HepG2 (cell line): ENCODE measurements around the gene CA5B. TPM values are rescaled to one million over a fixed set of nuclear protein-coding genes. Genes with fewer than 3 reads are reported as not detected.

Experiments
- ATAC-seq: fragments of 200-7000 bp; cut with Tn5 transposase; 3 replicates; pipeline ENCODE4 v1.9.1; 2020; ENCODE audit warnings: mild to moderate bottlenecking, moderate library complexity
- BruUV-seq: library from RNA; stranded (reverse); fragments of 400-500 nt; replicated peaks from 2 replicates; lab custom pipeline; 2021; lab: Mats Ljungman, UMichigan
- CTCF ChIA-PET: fragments of 300-600 bp; formaldehyde crosslinking; extraction: SDS; loops from one replicate; lab custom pipeline; 2021; ENCODE audit warnings: low total read pairs, inconsistent platforms, low intra/inter-chr PET ratio; lab: Yijun Ruan, JAX
- POLR2A ChIA-PET: fragments of 350-600 bp; sonication (Branson Sonifier 250); formaldehyde crosslinking; loops from one replicate; lab custom pipeline; 2020; ENCODE audit warnings: antibody characterized with exemption, inconsistent platforms; lab: Yijun Ruan, JAX
- DNase-seq: peaks from one replicate; pipeline ENCODE4 v3.0.0-alpha.2; 2015; ENCODE audit warnings: low spot score
- FAIRE-seq: peaks from 3 replicates; lab custom pipeline; 2011; peaks lifted over from hg19 to GRCh38; lab: Jason Lieb, UNC
- H2AFZ ChIP-seq: one replicate; pipeline ENCODE4 v1.6.1; 2011; ENCODE audit warnings: low read length, inconsistent platforms
- H3K27ac ChIP-seq: fragments of 300-600 bp; 3 replicates; pipeline ENCODE4 v1.8.0; 2011; ENCODE audit warnings: mixed run types, mild to moderate bottlenecking, mixed read lengths, low read length, inconsistent platforms; ENCODE audit not compliant: insufficient read depth; ENCODE audit errors: extremely low read length
- H3K27me3 ChIP-seq, 2 experiments: fragments of 200-600 bp in 1 of 2; 2 replicates in 1 of 2; 3 replicates in 1 of 2; pipeline versions ENCODE4 v1.6.0 to v1.8.0; 2011; ENCODE audit warnings: low read length in 2 of 2, mild to moderate bottlenecking in 2 of 2, moderate library complexity in 2 of 2, inconsistent platforms in 1 of 2; ENCODE audit not compliant: insufficient read depth in 2 of 2, control insufficient read depth in 1 of 2
- H3K36me3 ChIP-seq, 2 experiments: fragments of 200-600 bp in 1 of 2; replicated peaks in 1 of 2; 2 replicates in 1 of 2; 3 replicates in 1 of 2; pipeline versions ENCODE4 v1.5.1 to v1.8.0; 2011; ENCODE audit warnings: low read length in 2 of 2, inconsistent platforms in 1 of 2; ENCODE audit not compliant: insufficient read depth in 2 of 2, control insufficient read depth in 1 of 2
- H3K4me1 ChIP-seq: 2 replicates; pipeline ENCODE4 v1.5.1; 2012; ENCODE audit warnings: low read length, inconsistent platforms; ENCODE audit not compliant: insufficient read depth
- H3K4me2 ChIP-seq: 2 replicates; pipeline ENCODE4 v1.6.0; 2011; ENCODE audit warnings: low read depth, low read length, inconsistent platforms
- H3K4me3 ChIP-seq, 3 experiments: fragments of 200-600 bp in 1 of 3; sonication (generic), shearing (Covaris generic) in 1 of 3; replicated peaks in 1 of 3; 2 replicates each; pipeline ENCODE4 v1.5.1; 2011 to 2016; ENCODE audit warnings: low read length in 3 of 3, inconsistent platforms in 2 of 3, low read depth in 2 of 3, mild to moderate bottlenecking in 2 of 3, control low read depth in 1 of 3, mixed read lengths in 1 of 3; ENCODE audit not compliant: insufficient read depth in 1 of 3
- H3K79me2 ChIP-seq: one replicate; pipeline ENCODE4 v1.6.1; 2011; ENCODE audit warnings: low read length, inconsistent platforms; ENCODE audit not compliant: insufficient read depth
- H3K9ac ChIP-seq: 2 replicates; pipeline ENCODE4 v1.6.0; 2011; ENCODE audit warnings: mild to moderate bottlenecking, low read depth, low read length, inconsistent platforms; ENCODE audit not compliant: insufficient read depth
- H3K9me3 ChIP-seq: 2 replicates; pipeline ENCODE4 v1.5.1; 2012; ENCODE audit warnings: mild to moderate bottlenecking, low read length
- H4K20me1 ChIP-seq: 2 replicates; pipeline ENCODE4 v1.6.0; 2011; ENCODE audit warnings: inconsistent platforms, mild to moderate bottlenecking, low read length, moderate library complexity; ENCODE audit not compliant: insufficient read depth
- CENPBD1 ChIP-seq: sonication (generic); formaldehyde crosslinking; IDR thresholded peaks from 2 replicates; pipeline ENCODE4 v1.8.0; 2022; ENCODE audit warnings: missing genetic modification reagents, low read depth, mild to moderate bottlenecking, borderline replicate concordance
- GATAD2A ChIP-seq: IDR thresholded peaks from 2 replicates; pipeline ENCODE4 v1.6.1; 2016
- SRY ChIP-seq: sonication (generic); formaldehyde crosslinking; IDR thresholded peaks from 2 replicates; pipeline ENCODE4 v1.8.0; 2022; ENCODE audit warnings: mild to moderate bottlenecking, missing genetic modification reagents
- ZNF180 ChIP-seq: sonication (generic); formaldehyde crosslinking; IDR thresholded peaks from 2 replicates; pipeline ENCODE4 v1.4.0; 2020; ENCODE audit warnings: low read depth, missing genetic modification reagents, borderline replicate concordance
- ZNF207 ChIP-seq: fragments of 450-650 bp; IDR thresholded peaks from 2 replicates; pipeline ENCODE4 v1.6.1; 2016; ENCODE audit warnings: antibody characterized with exemption, borderline replicate concordance
- ZNF441 ChIP-seq: sonication (generic); formaldehyde crosslinking; IDR thresholded peaks from 2 replicates; pipeline ENCODE4 v1.7.0; 2021; ENCODE audit warnings: missing genetic modification reagents, borderline replicate concordance
- ZNF619 ChIP-seq: sonication (generic); formaldehyde crosslinking; IDR thresholded peaks from 2 replicates; pipeline ENCODE4 v1.4.0; 2020; ENCODE audit warnings: mild to moderate bottlenecking, missing genetic modification reagents
- WGBS: methylation state at CpG from one replicate; pipeline ENCODE4 v1.1.6; 2017; ENCODE audit warnings: low lambda C conversion rate; 5-methylcytosine and 5-hydroxymethylcytosine counted together
- in situ Hi-C: cut with HindIII; loops from 2 replicates; pipeline ENCODE4 v1.10.0; 2017; ENCODE audit warnings: low pct_unique_long_range_greater_than_20kb; ENCODE audit not compliant: extremely low pct_ligation_motif_present
- intact Hi-C: fragments of 100-400 bp; cut with micrococcal nuclease; formaldehyde crosslinking; loops from one replicate; pipeline ENCODE4 v1.10.0; 2022; ENCODE audit not compliant: unreplicated experiment
- polyA plus RNA-seq, 8 experiments: library from polyadenylated mRNA; depleted of rRNA in 3 of 8; stranded (reverse) in 7 of 8; unstranded in 1 of 8; fragments of >200 nt; fragmentation: Illumina TruSeq in 4 of 8; extraction: Trizol in 4 of 8; gene quantifications; 2 replicates each; pipeline versions ENCODE4 v1.2.1 to v1.2.3, GENCODE V29; 2011 to 2016; ENCODE audit warnings: low read depth in 4 of 8, missing spikeins in 1 of 8, mixed read lengths in 1 of 8; ENCODE audit not compliant: insufficient read depth in 1 of 8
- total RNA-seq, 5 experiments: library from RNA; depleted of rRNA; stranded (reverse); fragments of >200 nt; fragmentation: Illumina TruSeq; extraction: Trizol; gene quantifications; 2 replicates each; pipeline ENCODE4 v1.2.3, GENCODE V29; 2016; ENCODE audit warnings: low read depth in 1 of 5

The CA5B gene
- total and polyA plus RNA-seq, 2 of the 13 experiments (the other 11 are each of a cell fraction or from before 2014, with no cell fraction given) = 1.7 to 2.2 TPM

GRCh38 chrX:15820106-15821073 lies 82.3 kb downstream of the CA5B start (continued):
- no peak for TF ChIP-seq SRY (CRISPR knock-in tag)
- no peak for TF ChIP-seq GATAD2A
- TF ChIP-seq ZNF207 = no peak

GRCh38 chrX:15822922-15823321 lies 84.9 kb downstream of the CA5B start:
- 97% methylated on average over 23 of the region's 23 CpGs for WGBS
- no TSS peak for BruUV-seq
- Histone ChIP-seq H3K4me1 (no peaks in the 10 kb centered on the region), H3K27me3 (no peaks in the 10 kb centered on the region), H3K9me3 (no peaks in the 10 kb centered on the region), H3K27ac (no peak overlapping the region), H3K4me2 (no peak overlapping the region), H2AFZ (no peak overlapping the region), H3K9ac (no peak overlapping the region), H4K20me1 (no peaks in the 10 kb centered on the region), H3K79me2 (no peaks in the 10 kb centered on the region), H3K36me3 (no peaks in the 10 kb centered on the region), H3K4me3 (no peak overlapping the region)
- no peak for TF ChIP-seq ZNF180 (CRISPR knock-in tag)
- no peak for TF ChIP-seq ZNF619 (CRISPR knock-in tag)
- TF ChIP-seq CENPBD1 (CRISPR knock-in tag) = no peak
- TF ChIP-seq ZNF441 (CRISPR knock-in tag) = no peak
- POLR2A ChIA-PET = no interaction called here
- in situ Hi-C loops (no loop called here), intact Hi-C loops (no loop called here)
- DNase-seq (no peak), FAIRE-seq (no peak), ATAC-seq (no peak)
- CTCF ChIA-PET = no interaction called here
